Smooth muscle cell (in vitro differentiated cells): Measurements from ENCODE around the gene TBC1D22A. TPM values are rescaled to one million over a fixed set of nuclear protein-coding genes. Genes with fewer than 3 reads are reported as not detected.

Experiments
- DNase-seq: peaks from one replicate; lab custom pipeline; 2025; ENCODE audit not compliant: unreplicated experiment; lab: John Stamatoyannopoulos, UW
- H2AFZ ChIP-seq: fragments of 200-600 bp; sonication (generic); 2 replicates; pipeline ENCODE4 v1.6.0; 2016; ENCODE audit warnings: antibody characterized with exemption, low read depth, mild to moderate bottlenecking
- H3F3A ChIP-seq: fragments of 200-600 bp; sonication (generic); 2 replicates; pipeline ENCODE4 v1.6.0; 2017; ENCODE audit warnings: antibody characterized with exemption, low read depth
- H3K27ac ChIP-seq: fragments of 200-600 bp; sonication (generic); 2 replicates; pipeline ENCODE4 v1.5.1; 2016; ENCODE audit warnings: low read depth, mild to moderate bottlenecking
- H3K27me3 ChIP-seq: fragments of 200-600 bp; sonication (generic); 2 replicates; pipeline ENCODE4 v1.6.1; 2016; ENCODE audit warnings: low read depth, mild to moderate bottlenecking
- H3K36me3 ChIP-seq: fragments of 200-600 bp; sonication (generic); 2 replicates; pipeline ENCODE4 v1.5.1; 2016; ENCODE audit warnings: low read depth
- H3K4me1 ChIP-seq: fragments of 200-600 bp; sonication (generic); 2 replicates; pipeline ENCODE4 v1.5.1; 2016; ENCODE audit warnings: low read depth
- H3K4me2 ChIP-seq: fragments of 200-600 bp; sonication (generic); 2 replicates; pipeline ENCODE4 v1.6.0; 2016; ENCODE audit warnings: mild to moderate bottlenecking
- H3K4me3 ChIP-seq: fragments of 200-600 bp; sonication (generic); 2 replicates; pipeline ENCODE4 v1.5.1; 2016; ENCODE audit warnings: mild to moderate bottlenecking
- H3K79me2 ChIP-seq: fragments of 200-600 bp; sonication (generic); 2 replicates; pipeline ENCODE4 v1.6.0; 2016; ENCODE audit warnings: low read depth, mild to moderate bottlenecking
- H3K9ac ChIP-seq: fragments of 200-600 bp; sonication (generic); 2 replicates; pipeline ENCODE4 v1.6.0; 2016; ENCODE audit warnings: low read depth
- H3K9me3 ChIP-seq: fragments of 200-600 bp; sonication (generic); replicated peaks from 2 replicates; pipeline ENCODE4 v1.5.1; 2016; ENCODE audit warnings: low read depth
- H4K20me1 ChIP-seq: fragments of 200-600 bp; sonication (generic); 2 replicates; pipeline ENCODE4 v1.6.0; 2016; ENCODE audit warnings: low read depth
- CTCF ChIP-seq: fragments of 200-600 bp; sonication (generic); IDR thresholded peaks from 2 replicates; pipeline ENCODE4 v1.5.1; 2017; ENCODE audit warnings: borderline replicate concordance, mild to moderate bottlenecking, antibody characterized with exemption; ENCODE audit not compliant: insufficient read depth, poor library complexity, severe bottlenecking
- WGBS: methylation state at CpG from one replicate; pipeline ENCODE4 v1.1.7; 2016; ENCODE audit warnings: low lambda C conversion rate; 5-methylcytosine and 5-hydroxymethylcytosine counted together
- polyA plus RNA-seq: library from polyadenylated mRNA; unstranded; fragments of >200 nt; fragmentation: Nextera tagmentation; extraction: Ambion mirVana; gene quantifications from 2 replicates; pipeline ENCODE4 v1.2.1, GENCODE V29; 2016
- total RNA-seq: library from RNA; depleted of rRNA; stranded (reverse); fragments of >200 nt; gene quantifications from 2 replicates; pipeline ENCODE4 v1.2.3, GENCODE V29; 2014

Gene TBC1D22A
- total and polyA plus RNA-seq, 2 experiments from 2014 or later: 12.5 to 14.4 TPM

- no peak overlapping the region for H2AFZ ChIP-seq
- peaks cover 12% of the 10 kb centered on the region for H4K20me1 ChIP-seq
- H3K9ac ChIP-seq: no peak overlapping the region
- H3K4me1 ChIP-seq: no peaks in the 10 kb centered on the region
- H3K27ac ChIP-seq: peak overlapping the region; percentile 92
- peaks cover 25% of the 10 kb centered on the region for H3K79me2 ChIP-seq
- H3K4me3 ChIP-seq: no peak overlapping the region
- TF ChIP-seq CTCF: no peak
- H3K36me3 ChIP-seq: peaks cover 5% of the 10 kb centered on the region
- peaks cover 3% of the 10 kb centered on the region for H3F3A ChIP-seq
- H3K4me2 ChIP-seq: no peak overlapping the region
- DNase-seq: no peak
- peaks cover 8% of the 10 kb centered on the region for H3K9me3 ChIP-seq
- H3K27me3 ChIP-seq: no peaks in the 10 kb centered on the region
- WGBS: 98% methylated on average over 10 of the region's 10 CpGs
Observed at GRCh38 chr22:46789992-46790391, 27.5 kb downstream of the TBC1D22A start.

DNA sequence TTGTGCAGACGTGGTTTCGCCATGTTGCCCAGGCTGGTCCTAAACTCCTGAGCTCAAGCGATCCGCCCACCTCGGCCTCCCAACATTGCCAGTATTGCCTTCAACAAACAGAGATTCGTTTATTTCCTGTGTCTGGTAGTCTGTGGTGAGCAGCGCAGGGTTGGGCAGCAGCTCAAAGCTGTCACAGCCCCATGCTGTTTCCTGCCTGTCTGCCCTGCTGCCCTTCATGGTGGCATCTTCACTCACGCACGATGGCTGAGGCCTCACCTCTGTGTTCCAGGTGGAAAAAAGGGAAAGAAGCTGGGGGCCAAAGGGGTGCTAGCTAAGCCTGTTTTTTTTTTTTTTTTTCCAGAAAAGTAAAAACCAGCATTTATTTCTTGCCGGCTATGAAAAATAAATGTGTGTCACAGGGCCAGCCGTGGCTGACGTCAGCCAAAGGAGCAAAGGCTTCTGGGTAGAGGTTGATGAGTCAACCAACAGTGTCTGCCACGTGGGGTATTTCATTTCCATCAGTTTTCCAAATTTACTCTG, 28.8 kb downstream of the TBC1D22A start:
- Histone ChIP-seq H3K79me2 (peaks cover 14% of the 10 kb centered on the region), H3K27ac (peak overlapping the region; percentile 92), H2AFZ (no peak overlapping the region), H3K27me3 (no peaks in the 10 kb centered on the region), H4K20me1 (peaks cover 6% of the 10 kb centered on the region), H3K4me1 (no peaks in the 10 kb centered on the region), H3F3A (peaks cover 3% of the 10 kb centered on the region), H3K4me3 (no peak overlapping the region), H3K9me3 (peaks cover under 1% of the 10 kb centered on the region), H3K4me2 (peak overlapping the region; percentile 72), H3K9ac (peak overlapping the region; percentile 57), H3K36me3 (peaks cover under 1% of the 10 kb centered on the region)
- DNase-seq: no peak
- 48% methylated on average over 13 of the region's 13 CpGs for WGBS
- no peak for TF ChIP-seq CTCF

- H3F3A ChIP-seq: peaks cover 3% of the 10 kb centered on the region
- peak overlapping the region; percentile 72 for H3K4me2 ChIP-seq
- no peaks in the 10 kb centered on the region for H3K27me3 ChIP-seq
- H3K9me3 ChIP-seq: no peaks in the 10 kb centered on the region
- H2AFZ ChIP-seq: no peak overlapping the region
- H3K9ac ChIP-seq: peak overlapping the region; percentile 57
- no peak overlapping the region for H3K4me3 ChIP-seq
- no peaks in the 10 kb centered on the region for H3K36me3 ChIP-seq
- H3K79me2 ChIP-seq: peaks cover 8% of the 10 kb centered on the region
- 98% methylated on average over 20 of the region's 20 CpGs for WGBS
- peak overlapping the region; percentile 92 for H3K27ac ChIP-seq
- no peaks in the 10 kb centered on the region for H3K4me1 ChIP-seq
- TF ChIP-seq CTCF: no peak
- peaks cover 6% of the 10 kb centered on the region for H4K20me1 ChIP-seq
- no peak for DNase-seq
Observed at GRCh38 chr22:46792061-46792796, 29.8 kb downstream of the TBC1D22A start.

DNA sequence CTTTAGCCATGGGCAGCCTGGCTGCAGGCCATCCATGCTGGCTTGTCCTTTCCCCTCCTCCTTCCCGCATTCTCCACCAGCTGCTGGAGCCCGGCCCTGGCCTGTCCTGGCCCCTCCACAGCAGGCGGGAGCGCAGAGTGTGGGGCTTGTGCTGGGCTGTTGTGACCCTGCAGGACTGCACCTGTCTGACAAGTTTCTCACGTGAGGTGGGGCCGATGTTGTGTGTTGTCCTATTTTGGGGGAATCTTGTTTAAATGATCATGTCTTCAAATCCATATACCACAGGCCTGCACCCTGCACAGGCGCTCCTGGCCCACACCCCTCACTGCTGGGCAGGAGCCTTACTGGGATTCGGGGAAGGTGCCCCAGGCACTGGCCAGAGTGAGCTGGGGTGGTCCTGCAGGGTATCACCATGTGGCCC, 30.4 kb downstream of the TBC1D22A start:
- H3K9ac ChIP-seq: no peak overlapping the region
- DNase-seq: no peak
- H3K9me3 ChIP-seq: no peaks in the 10 kb centered on the region
- no peak overlapping the region for H2AFZ ChIP-seq
- no peak for TF ChIP-seq CTCF
- no peak overlapping the region for H3K27ac ChIP-seq
- H3K4me1 ChIP-seq: no peaks in the 10 kb centered on the region
- H4K20me1 ChIP-seq: peaks cover 7% of the 10 kb centered on the region
- H3K4me3 ChIP-seq: no peak overlapping the region
- peaks cover 7% of the 10 kb centered on the region for H3K79me2 ChIP-seq
- no peaks in the 10 kb centered on the region for H3K36me3 ChIP-seq
- 95% methylated on average over 8 of the region's 8 CpGs for WGBS
- H3K27me3 ChIP-seq: no peaks in the 10 kb centered on the region
- no peak overlapping the region for H3K4me2 ChIP-seq
- H3F3A ChIP-seq: peaks cover 3% of the 10 kb centered on the region
